Measurements from ENCODE around the gene INTS6. TPM values are rescaled to one million over a fixed set of nuclear protein-coding genes. Genes with fewer than 3 reads are reported as not detected.

Gene INTS6
- total and polyA plus RNA-seq, 2 of the 4 experiments (the other 2 are of a cell fraction), result 12.9 to 42.3 TPM

- TF ChIP-seq CTCF (conservative IDR thresholded peaks at IDR 0.05; ENCODE audit: low read depth, low read length), result no peak
- TF ChIP-seq RFX5 (IDR thresholded peaks at IDR 0.05; ENCODE audit: low read depth, low read length), result no peak
- peak; percentile 30 for TF ChIP-seq RAD21 (IDR thresholded peaks at IDR 0.05; ENCODE audit: low read length)
Observed at GRCh38 chr13:51452361-51453206, at the start of gene INTS6 (continued).
